HCT116 (cell line): ENCODE results near the gene TLR4. TPM values are rescaled to one million over a fixed set of nuclear protein-coding genes. Genes with fewer than 3 reads are reported as not detected.

Source experiments
- ATAC-seq: fragments of 200-7000 bp; cut with Tn5 transposase; 2 replicates; pipeline ENCODE4 v1.9.1; 2020; ENCODE audit warnings: mild to moderate bottlenecking, moderate library complexity
- BruUV-seq: library from RNA; stranded (reverse); fragments of 400-500 nt; replicated peaks from 2 replicates; lab custom pipeline; 2021; lab: Mats Ljungman, UMichigan
- CTCF ChIA-PET: fragments of 300-600 bp; sonication (Branson Sonifier 250); formaldehyde crosslinking; loops from one replicate; lab custom pipeline; 2021; ENCODE audit warnings: antibody characterized with exemption; lab: Charles Lee
- POLR2A ChIA-PET: fragments of 300-600, 350-600 bp; sonication (Branson Sonifier 250); formaldehyde crosslinking; loops from one replicate; lab custom pipeline; 2021; ENCODE audit warnings: antibody characterized with exemption; lab: Charles Lee
- RAD21 ChIA-PET, 2 experiments: fragments of 300-600 bp; sonication (Branson Sonifier 250); formaldehyde crosslinking; loops; one replicate each; lab custom pipeline; 2023; ENCODE audit warnings: low total read pairs in 2 of 2; ENCODE audit not compliant: uncharacterized antibody in 2 of 2, unreplicated experiment in 2 of 2, low non-redundant PET in 1 of 2; lab: Charles Lee
- DNase-seq: peaks from one replicate; pipeline ENCODE4 v3.0.0-alpha.2; 2010; ENCODE audit warnings: low read depth, low spot score
- H2AFZ ChIP-seq: fragments of 200-600 bp; shearing (Covaris generic), sonication (generic); 2 replicates; pipeline ENCODE4 v1.6.1; 2017; ENCODE audit warnings: low read depth, mixed run types, mixed read lengths, antibody characterized with exemption, low read length; ENCODE audit not compliant: poor library complexity, severe bottlenecking
- H3K27ac ChIP-seq: 2 replicates; pipeline ENCODE4 v1.5.1; 2012; ENCODE audit warnings: low read depth, low read length
- H3K27me3 ChIP-seq: fragments of 200-600 bp; sonication (generic); 2 replicates; pipeline ENCODE4 v1.6.1; 2016; ENCODE audit warnings: mixed run types, low read length, mixed read lengths; ENCODE audit not compliant: insufficient read depth
- H3K36me3 ChIP-seq, 2 experiments: fragments of 200-500 bp in 1 of 2; fragments of 200-600 bp in 1 of 2; sonication (Bioruptor generic) in 1 of 2; sonication (generic) in 1 of 2; 2 replicates each; pipeline versions ENCODE4 v1.5.1 to v1.6.1; 2014 to 2016; ENCODE audit warnings: low read length in 2 of 2, inconsistent platforms in 1 of 2, mixed read lengths in 1 of 2, mixed run types in 1 of 2; ENCODE audit not compliant: insufficient read depth in 2 of 2, control insufficient read depth in 1 of 2
- H3K4me1 ChIP-seq, 2 experiments: fragments of 200-600 bp in 1 of 2; sonication (generic) in 1 of 2; 2 replicates each; pipeline versions ENCODE4 v1.5.1 to v1.6.1; 2012 to 2017; ENCODE audit warnings: low read length in 2 of 2, inconsistent platforms in 1 of 2, mild to moderate bottlenecking in 1 of 2, mixed read lengths in 1 of 2, mixed run types in 1 of 2, moderate library complexity in 1 of 2; ENCODE audit not compliant: insufficient read depth in 2 of 2, control insufficient read depth in 1 of 2
- H3K4me2 ChIP-seq: fragments of 200-600 bp; sonication (generic); 2 replicates; pipeline ENCODE4 v1.6.1; 2017; ENCODE audit warnings: mixed run types, low read length, mixed read lengths
- H3K4me3 ChIP-seq, 2 experiments: fragments of 200-600 bp in 1 of 2; sonication (generic) in 1 of 2; replicated peaks in 1 of 2; 2 replicates each; pipeline ENCODE4 v1.5.1; 2011 to 2016; ENCODE audit warnings: low read length in 2 of 2, control low read depth in 1 of 2, low read depth in 1 of 2, mild to moderate bottlenecking in 1 of 2, mixed read lengths in 1 of 2, mixed run types in 1 of 2
- H3K79me2 ChIP-seq: fragments of 200-600 bp; sonication (generic); 2 replicates; pipeline ENCODE4 v1.6.1; 2017; ENCODE audit warnings: mild to moderate bottlenecking, mixed run types, low read length, moderate library complexity, mixed read lengths; ENCODE audit not compliant: insufficient read depth
- H3K9ac ChIP-seq: fragments of 200-600 bp; sonication (generic); 2 replicates; pipeline ENCODE4 v1.6.1; 2016; ENCODE audit warnings: low read length, mixed read lengths
- H3K9me2 ChIP-seq: fragments of 200-600 bp; sonication (generic), shearing (Covaris generic); 2 replicates; pipeline ENCODE4 v1.6.1; 2017; ENCODE audit warnings: mixed run types, mild to moderate bottlenecking, moderate library complexity; ENCODE audit not compliant: insufficient read depth
- H3K9me3 ChIP-seq, 2 experiments: fragments of 200-500 bp in 1 of 2; fragments of 200-600 bp in 1 of 2; sonication (Bioruptor generic) in 1 of 2; sonication (generic) in 1 of 2; 2 replicates each; pipeline ENCODE4 v1.6.1; 2014 to 2017; ENCODE audit warnings: low read length in 2 of 2, mixed read lengths in 2 of 2, inconsistent platforms in 1 of 2, low read depth in 1 of 2, mild to moderate bottlenecking in 1 of 2, mixed run types in 1 of 2, moderate library complexity in 1 of 2; ENCODE audit not compliant: control insufficient read depth in 1 of 2, insufficient read depth in 1 of 2
- H4K20me1 ChIP-seq: fragments of 200-600 bp; sonication (generic), shearing (Covaris generic); 2 replicates; pipeline ENCODE4 v1.6.1; 2017; ENCODE audit warnings: mixed run types, mild to moderate bottlenecking, moderate library complexity; ENCODE audit not compliant: insufficient read depth
- CBX3 ChIP-seq: IDR thresholded peaks from 2 replicates; pipeline ENCODE4 v1.6.1; 2012; ENCODE audit warnings: low read depth
- CEBPB ChIP-seq: IDR thresholded peaks from 2 replicates; pipeline ENCODE4 v1.6.1; 2012; ENCODE audit warnings: low read depth
- CTCF ChIP-seq, 3 experiments: fragments of 200-600 bp in 1 of 3; sonication (generic) in 1 of 3; IDR thresholded peaks in 2 of 3; conservative IDR thresholded peaks in 1 of 3; 2 replicates each; pipeline ENCODE4 v1.5.1; 2012 to 2017; ENCODE audit warnings: low read depth in 2 of 3, low read length in 2 of 3, antibody characterized with exemption in 1 of 3, borderline replicate concordance in 1 of 3, control low read depth in 1 of 3, mild to moderate bottlenecking in 1 of 3, mixed read lengths in 1 of 3, mixed run types in 1 of 3, moderate library complexity in 1 of 3; ENCODE audit not compliant: insufficient read depth in 1 of 3
- EGR1 ChIP-seq: IDR thresholded peaks from 2 replicates; pipeline ENCODE4 v1.6.1; 2012; ENCODE audit warnings: low read depth
- ELF1 ChIP-seq: IDR thresholded peaks from 2 replicates; pipeline ENCODE4 v1.6.1; 2012; ENCODE audit warnings: low read depth, borderline replicate concordance
- FOSL1 ChIP-seq: IDR thresholded peaks from 2 replicates; pipeline ENCODE4 v1.6.1; 2012; ENCODE audit warnings: low read depth
- JUND ChIP-seq: IDR thresholded peaks from 2 replicates; pipeline ENCODE4 v1.6.1; 2012
- POLR2A ChIP-seq: IDR thresholded peaks from 2 replicates; pipeline ENCODE4 v1.7.0; 2011; ENCODE audit warnings: borderline replicate concordance; ENCODE audit not compliant: insufficient read depth, insufficient read length; ENCODE audit errors: extremely low read depth
- POLR2AphosphoS5 ChIP-seq: IDR thresholded peaks from 2 replicates; pipeline ENCODE4 v1.6.1; 2011; ENCODE audit warnings: mild to moderate bottlenecking, low read depth, low read length, moderate library complexity
- REST ChIP-seq: IDR thresholded peaks from 2 replicates; pipeline ENCODE4 v1.6.1; 2012; ENCODE audit warnings: low read depth
- SIN3A ChIP-seq: IDR thresholded peaks from 2 replicates; pipeline ENCODE4 v1.6.1; 2012; ENCODE audit warnings: low read depth
- SP1 ChIP-seq: IDR thresholded peaks from 2 replicates; pipeline ENCODE4 v1.6.1; 2012; ENCODE audit warnings: low read depth
- SRF ChIP-seq: IDR thresholded peaks from 2 replicates; pipeline ENCODE4 v1.6.1; 2012; ENCODE audit warnings: low read depth
- TCF7L2 ChIP-seq: IDR thresholded peaks from 2 replicates; pipeline ENCODE4 v1.7.0; 2011; ENCODE audit warnings: borderline replicate concordance, inconsistent platforms; ENCODE audit not compliant: insufficient read depth, insufficient read length; ENCODE audit errors: extremely low read depth
- YY1 ChIP-seq: IDR thresholded peaks from 2 replicates; pipeline ENCODE4 v1.6.1; 2011; ENCODE audit warnings: low read length, low read depth, moderate library complexity, mild to moderate bottlenecking; ENCODE audit not compliant: insufficient replicate concordance; ENCODE audit errors: extremely low read depth
- ZFX ChIP-seq: fragments of 450-650 bp; IDR thresholded peaks from 2 replicates; pipeline ENCODE4 v1.6.1; 2017
- ZNF274 ChIP-seq: fragments of 200-500 bp; sonication (Bioruptor generic); IDR thresholded peaks from 2 replicates; pipeline ENCODE4 v1.6.1; 2014; ENCODE audit warnings: mild to moderate bottlenecking, low read depth, low read length, inconsistent platforms
- intact Hi-C: fragments of 100-400 bp; cut with micrococcal nuclease; formaldehyde crosslinking; loops from 2 replicates; pipeline ENCODE4 v1.10.0; 2022
- total RNA-seq: library from RNA; stranded (reverse); gene quantifications from one replicate; pipeline ENCODE4 v1.2.1, GENCODE V29; 2021; ENCODE audit not compliant: unreplicated experiment
- TF ChIP-seq, protein P1 (sequence below): IDR thresholded peaks from 2 replicates; pipeline ENCODE4 v1.6.1; 2012
- TF ChIP-seq, protein P2 (sequence below): IDR thresholded peaks from 2 replicates; pipeline ENCODE4 v1.6.1; 2011; ENCODE audit warnings: mild to moderate bottlenecking, low read length, moderate library complexity; ENCODE audit not compliant: insufficient replicate concordance; ENCODE audit errors: extremely low read depth
- TF ChIP-seq, protein P3 (sequence below): IDR thresholded peaks from 2 replicates; pipeline ENCODE4 v1.6.1; 2012

Gene TLR4
- total RNA-seq, 1 experiment from 2014 or later: 0.10 TPM

DNA sequence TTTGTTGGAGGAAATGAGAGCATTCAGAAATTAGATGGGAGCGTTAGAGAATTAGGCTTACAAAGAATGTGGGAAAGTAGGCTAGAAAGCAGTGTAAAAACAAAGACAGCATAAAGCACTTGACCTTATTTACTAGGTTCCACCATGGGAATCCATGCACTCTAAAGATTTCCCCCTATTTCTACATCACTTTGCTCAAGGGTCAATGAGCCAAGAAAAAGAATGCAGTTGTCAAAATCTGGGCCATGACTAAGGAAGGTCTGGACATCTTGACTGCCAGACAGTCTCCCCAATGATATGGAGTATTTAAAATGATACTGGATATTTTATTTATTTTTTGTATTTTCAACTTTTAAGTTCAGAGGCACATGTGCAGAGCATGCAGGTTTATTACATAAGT is 3.4 kb downstream of the TLR4 start:
- Histone ChIP-seq H3K36me3 (no peaks in the 10 kb centered on the region), H3K4me2 (no peak overlapping the region), H3K4me1 (no peaks in the 10 kb centered on the region), H2AFZ (no peak overlapping the region), H3K27ac (no peak overlapping the region), H3K79me2 (no peaks in the 10 kb centered on the region), H3K9me2 (no peaks in the 10 kb centered on the region), H3K9ac (no peak overlapping the region), H4K20me1 (no peaks in the 10 kb centered on the region), H3K4me3 (no peak overlapping the region), H3K27me3 (no peaks in the 10 kb centered on the region), H3K9me3 (peaks cover 16 to 17% of the 10 kb centered on the region in 2 experiments; a peak in 2 of 4 replicates)
- intact Hi-C loops: no loop called here
- ChIA-PET RAD21 (no interaction called here), CTCF (no interaction called here), POLR2A (no interaction called here)
- BruUV-seq: no TSS peak
- no peak for DNase-seq
- TF ChIP-seq CTCF (IDR thresholded peaks at IDR 0.05 in 2 of 3, conservative IDR thresholded peaks at IDR 0.05 in 1 of 3; ENCODE audit: borderline replicate concordance in 1 of 3, insufficient read depth in 1 of 3, low read depth in 2 of 3, low read length in 2 of 3) (no peak), ZFX (no peak), ZNF274 (no peak), SP1 (no peak), FOSL1 (no peak), ELF1 (no peak), YY1 (no peak), EGR1 (no peak), JUND (no peak), SRF (no peak), CEBPB (no peak), TCF7L2 (no peak), SIN3A (no peak), CBX3 (no peak), POLR2A (no peak), POLR2AphosphoS5 (no peak), REST (no peak)
- TF ChIP-seq, protein P1, sequence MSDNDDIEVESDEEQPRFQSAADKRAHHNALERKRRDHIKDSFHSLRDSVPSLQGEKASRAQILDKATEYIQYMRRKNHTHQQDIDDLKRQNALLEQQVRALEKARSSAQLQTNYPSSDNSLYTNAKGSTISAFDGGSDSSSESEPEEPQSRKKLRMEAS: no peak
- TF ChIP-seq, protein P2, sequence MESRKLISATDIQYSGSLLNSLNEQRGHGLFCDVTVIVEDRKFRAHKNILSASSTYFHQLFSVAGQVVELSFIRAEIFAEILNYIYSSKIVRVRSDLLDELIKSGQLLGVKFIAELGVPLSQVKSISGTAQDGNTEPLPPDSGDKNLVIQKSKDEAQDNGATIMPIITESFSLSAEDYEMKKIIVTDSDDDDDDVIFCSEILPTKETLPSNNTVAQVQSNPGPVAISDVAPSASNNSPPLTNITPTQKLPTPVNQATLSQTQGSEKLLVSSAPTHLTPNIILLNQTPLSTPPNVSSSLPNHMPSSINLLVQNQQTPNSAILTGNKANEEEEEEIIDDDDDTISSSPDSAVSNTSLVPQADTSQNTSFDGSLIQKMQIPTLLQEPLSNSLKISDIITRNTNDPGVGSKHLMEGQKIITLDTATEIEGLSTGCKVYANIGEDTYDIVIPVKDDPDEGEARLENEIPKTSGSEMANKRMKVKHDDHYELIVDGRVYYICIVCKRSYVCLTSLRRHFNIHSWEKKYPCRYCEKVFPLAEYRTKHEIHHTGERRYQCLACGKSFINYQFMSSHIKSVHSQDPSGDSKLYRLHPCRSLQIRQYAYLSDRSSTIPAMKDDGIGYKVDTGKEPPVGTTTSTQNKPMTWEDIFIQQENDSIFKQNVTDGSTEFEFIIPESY: no peak
- TF ChIP-seq, protein P3, sequence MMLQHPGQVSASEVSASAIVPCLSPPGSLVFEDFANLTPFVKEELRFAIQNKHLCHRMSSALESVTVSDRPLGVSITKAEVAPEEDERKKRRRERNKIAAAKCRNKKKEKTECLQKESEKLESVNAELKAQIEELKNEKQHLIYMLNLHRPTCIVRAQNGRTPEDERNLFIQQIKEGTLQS: no peak
- ATAC-seq: no peak
